Keratinocyte (primary cell): Measurements from ENCODE around the gene ACTR2. TPM values are rescaled to one million over a fixed set of nuclear protein-coding genes. Genes with fewer than 3 reads are reported as not detected.

Experiments
- DNase-seq: peaks from one replicate; pipeline ENCODE4 v3.0.0-alpha.2; 2011; ENCODE audit warnings: low read depth, missing footprints, low spot score
- FAIRE-seq: peaks from 2 replicates; lab custom pipeline; 2011; peaks lifted over from hg19 to GRCh38; lab: Jason Lieb, UNC
- H2AFZ ChIP-seq: 2 replicates; pipeline ENCODE4 v1.6.0; 2012; ENCODE audit warnings: low read length, control low read depth, inconsistent platforms; ENCODE audit not compliant: control insufficient read depth
- H3K27ac ChIP-seq: 2 replicates; pipeline ENCODE4 v1.5.1; 2011; ENCODE audit warnings: low read length; ENCODE audit not compliant: control insufficient read depth, insufficient read depth
- H3K27me3 ChIP-seq: 3 replicates; pipeline ENCODE4 v1.6.0; 2011; ENCODE audit warnings: low read length; ENCODE audit not compliant: control insufficient read depth, insufficient read depth; ENCODE audit errors: extremely low read depth
- H3K36me3 ChIP-seq, 2 experiments: 2 replicates in 1 of 2; 3 replicates in 1 of 2; pipeline ENCODE4 v1.5.1; 2011; ENCODE audit warnings: low read length in 2 of 2, mild to moderate bottlenecking in 1 of 2; ENCODE audit not compliant: control insufficient read depth in 2 of 2, insufficient read depth in 2 of 2; ENCODE audit errors: extremely low read depth in 1 of 2
- H3K4me1 ChIP-seq: 3 replicates; pipeline ENCODE4 v1.5.1; 2011; ENCODE audit warnings: low read length; ENCODE audit not compliant: control insufficient read depth, insufficient read depth; ENCODE audit errors: extremely low read depth
- H3K4me2 ChIP-seq: 3 replicates; pipeline ENCODE4 v1.6.0; 2011; ENCODE audit warnings: low read depth, low read length; ENCODE audit not compliant: control insufficient read depth, insufficient read depth; ENCODE audit errors: extremely low read depth
- H3K4me3 ChIP-seq, 3 experiments: fragments of 200-600 bp in 1 of 3; sonication (generic) in 1 of 3; 2 replicates in 2 of 3; 3 replicates in 1 of 3; pipeline ENCODE4 v1.5.1; 2011 to 2016; ENCODE audit warnings: low read length in 3 of 3, mild to moderate bottlenecking in 3 of 3, control low read depth in 2 of 3, inconsistent platforms in 1 of 3, low read depth in 1 of 3, mixed read lengths in 1 of 3, mixed run types in 1 of 3, moderate library complexity in 1 of 3; ENCODE audit not compliant: control insufficient read depth in 2 of 3, insufficient read depth in 2 of 3; ENCODE audit errors: extremely low read depth in 1 of 3
- H3K79me2 ChIP-seq: 2 replicates; pipeline ENCODE4 v1.6.0; 2012; ENCODE audit warnings: low read length; ENCODE audit not compliant: control insufficient read depth, insufficient read depth
- H3K9ac ChIP-seq: 3 replicates; pipeline ENCODE4 v1.6.0; 2011; ENCODE audit warnings: low read length; ENCODE audit not compliant: control insufficient read depth, insufficient read depth; ENCODE audit errors: extremely low read depth
- H3K9me1 ChIP-seq: 3 replicates; pipeline ENCODE4 v1.6.0; 2011; ENCODE audit warnings: low read length; ENCODE audit not compliant: control insufficient read depth, insufficient read depth; ENCODE audit errors: extremely low read depth
- H3K9me3 ChIP-seq: 2 replicates; pipeline ENCODE4 v1.5.1; 2012; ENCODE audit warnings: low read depth, low read length; ENCODE audit not compliant: control insufficient read depth
- H4K20me1 ChIP-seq: 3 replicates; pipeline ENCODE4 v1.6.0; 2011; ENCODE audit warnings: low read length; ENCODE audit not compliant: control insufficient read depth, insufficient read depth; ENCODE audit errors: extremely low read depth
- CTCF ChIP-seq, 3 experiments: IDR thresholded peaks in 1 of 3; conservative IDR thresholded peaks in 1 of 3; optimal IDR thresholded peaks in 1 of 3; 2 replicates in 2 of 3; 3 replicates in 1 of 3; pipeline versions ENCODE3 to v1.5.1; 2011; ENCODE audit warnings: low read length in 3 of 3, mild to moderate bottlenecking in 3 of 3, moderate library complexity in 2 of 3, control low read depth in 1 of 3, inconsistent platforms in 1 of 3; ENCODE audit not compliant: insufficient read depth in 2 of 3; ENCODE audit errors: extremely low read depth in 1 of 3
- EZH2 ChIP-seq: IDR thresholded peaks from one replicate; pipeline ENCODE4 v1.6.1; 2012; ENCODE audit warnings: inconsistent platforms, mild to moderate bottlenecking, low read length, moderate library complexity
- dilution Hi-C: fragments of 300-500 bp; cut with MboI; formaldehyde crosslinking; loops from one replicate; pipeline ENCODE4 v1.7.0; 2020; ENCODE audit warnings: low sequenced_read_pairs; ENCODE audit not compliant: extremely low pct_ligation_motif_present
- polyA plus RNA-seq, 5 experiments: library from polyadenylated mRNA; depleted of rRNA in 3 of 5; stranded (reverse) in 3 of 5; stranded (forward) in 1 of 5; unstranded in 1 of 5; fragments of >200 nt; gene quantifications; 1 replicate in 1 of 5; 2 replicates in 3 of 5; 3 replicates in 1 of 5; pipeline versions ENCODE4 v1.2.1 to v1.2.3, GENCODE V29; 2011 to 2012; ENCODE audit warnings: missing spikeins in 2 of 5, low read depth in 1 of 5, low replicate concordance in 1 of 5

The ACTR2 gene
- polyA plus RNA-seq, 1 donor (not counting 4 experiments of a cell fraction or from before 2014, with no cell fraction given), result 257 TPM

DNA sequence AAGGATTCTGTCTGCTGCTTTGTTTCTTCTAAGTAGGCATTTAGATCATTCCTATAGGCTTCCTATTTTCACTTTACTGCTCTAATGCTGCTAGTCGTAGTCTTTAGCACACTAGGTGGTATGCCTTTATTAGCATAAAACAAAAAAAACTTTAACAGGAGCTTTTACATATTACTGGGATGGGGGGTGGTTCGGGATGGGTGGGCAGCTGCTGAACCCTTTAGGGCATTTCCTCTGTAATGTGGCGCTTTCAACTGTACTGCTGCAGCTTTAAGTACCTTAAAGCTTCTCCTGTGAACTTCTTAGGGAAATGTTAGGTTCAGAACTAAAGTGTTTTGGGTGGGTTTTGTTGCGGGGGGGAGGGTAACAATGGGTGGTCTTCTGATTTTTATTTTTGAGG lies 41.3 kb downstream of the ACTR2 start:
- H3K9ac ChIP-seq, result no peak overlapping the region
- no peaks in the 10 kb centered on the region for H4K20me1 ChIP-seq
- FAIRE-seq (no peak), DNase-seq (no peak)
- no peak overlapping the region for H3K4me3 ChIP-seq
- H3K79me2 ChIP-seq, result peaks cover 6% of the 10 kb centered on the region
- no peak overlapping the region for H2AFZ ChIP-seq
- peaks cover 19 to 33% of the 10 kb centered on the region in 2 experiments for H3K36me3 ChIP-seq
- TF ChIP-seq EZH2 (no peak), CTCF (optimal IDR thresholded peaks at IDR 0.05 in 1 of 3, IDR thresholded peaks at IDR 0.05 in 1 of 3, conservative IDR thresholded peaks at IDR 0.05 in 1 of 3; ENCODE audit: extremely low read depth in 1 of 3, insufficient read depth in 2 of 3, low read length in 3 of 3) (no peak)
- dilution Hi-C loops, result no loop called here
- H3K9me3 ChIP-seq, result no peaks in the 10 kb centered on the region
- no peaks in the 10 kb centered on the region for H3K27me3 ChIP-seq
- no peak overlapping the region for H3K4me2 ChIP-seq
- H3K9me1 ChIP-seq, result no peaks in the 10 kb centered on the region
- H3K4me1 ChIP-seq, result no peaks in the 10 kb centered on the region
- no peak overlapping the region for H3K27ac ChIP-seq

GRCh38 chr2:65273344-65273743 lies 45.7 kb downstream of the ACTR2 start:
- Histone ChIP-seq H4K20me1 (no peaks in the 10 kb centered on the region), H3K79me2 (no peaks in the 10 kb centered on the region), H3K4me1 (no peaks in the 10 kb centered on the region), H3K36me3 (peaks cover 10 to 14% of the 10 kb centered on the region in 2 experiments), H3K9me1 (no peaks in the 10 kb centered on the region), H3K4me2 (no peak overlapping the region), H3K9ac (no peak overlapping the region), H3K4me3 (no peak overlapping the region), H2AFZ (no peak overlapping the region), H3K27me3 (no peaks in the 10 kb centered on the region), H3K27ac (no peak overlapping the region), H3K9me3 (no peaks in the 10 kb centered on the region)
- FAIRE-seq (no peak), DNase-seq (no peak)
- TF ChIP-seq EZH2, result no peak
- no peak for TF ChIP-seq CTCF (optimal IDR thresholded peaks at IDR 0.05 in 1 of 3, IDR thresholded peaks at IDR 0.05 in 1 of 3, conservative IDR thresholded peaks at IDR 0.05 in 1 of 3; ENCODE audit: extremely low read depth in 1 of 3, insufficient read depth in 2 of 3, low read length in 3 of 3)
- dilution Hi-C loops, result no loop called here
